Islet of Langerhans (tissue), 1 donor: Measurements from ENCODE around the gene AK5.
"Not testable (repeated sequence)": the region's sequence is repeated elsewhere in the genome, so short reads cannot be mapped to it uniquely, and the experiment has no call there.

Source experiments
- FAIRE-seq: peaks from one replicate; lab custom pipeline; 2011; peaks lifted over from hg19 to GRCh38; lab: Jason Lieb, UNC

The AK5 gene

DNA sequence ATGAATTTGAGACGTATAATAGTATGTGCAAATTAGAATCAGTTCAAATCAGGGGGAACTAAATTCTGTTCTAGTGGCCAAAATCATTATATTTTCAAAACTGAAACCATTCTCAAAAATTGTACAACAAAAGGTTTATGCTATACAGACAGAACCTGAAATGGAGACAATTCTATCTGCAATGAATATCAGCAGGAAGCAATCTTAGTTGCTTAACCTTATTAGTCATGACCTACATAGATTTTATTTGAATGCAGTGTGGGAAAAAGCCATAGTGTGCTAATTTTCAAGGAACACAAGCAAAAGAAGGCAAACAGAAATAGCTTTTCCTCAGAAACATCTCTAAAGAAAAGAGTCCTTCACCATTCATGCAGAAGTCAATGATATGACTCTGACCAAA lies 6.5 kb downstream of the AK5 start:
- no peak for FAIRE-seq

DNA sequence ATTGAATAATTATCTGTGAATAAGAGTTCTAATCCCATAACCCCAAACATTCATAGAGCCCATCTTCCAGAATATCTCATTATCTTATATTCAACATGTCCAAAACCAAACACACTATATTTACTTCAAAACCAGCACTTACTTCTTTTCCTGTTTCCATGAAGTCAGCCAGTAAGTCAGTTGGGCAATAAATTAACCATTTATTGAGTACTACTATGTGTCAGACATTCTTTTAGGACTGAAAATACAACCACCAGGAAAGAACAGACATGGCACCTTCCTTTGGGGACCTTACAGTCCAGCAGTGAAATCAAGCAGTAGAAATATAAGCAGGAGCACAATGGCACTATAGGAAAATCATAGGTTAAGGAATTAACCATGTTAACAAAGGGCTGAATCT lies 8.8 kb downstream of the AK5 start:
- FAIRE-seq = no peak

DNA sequence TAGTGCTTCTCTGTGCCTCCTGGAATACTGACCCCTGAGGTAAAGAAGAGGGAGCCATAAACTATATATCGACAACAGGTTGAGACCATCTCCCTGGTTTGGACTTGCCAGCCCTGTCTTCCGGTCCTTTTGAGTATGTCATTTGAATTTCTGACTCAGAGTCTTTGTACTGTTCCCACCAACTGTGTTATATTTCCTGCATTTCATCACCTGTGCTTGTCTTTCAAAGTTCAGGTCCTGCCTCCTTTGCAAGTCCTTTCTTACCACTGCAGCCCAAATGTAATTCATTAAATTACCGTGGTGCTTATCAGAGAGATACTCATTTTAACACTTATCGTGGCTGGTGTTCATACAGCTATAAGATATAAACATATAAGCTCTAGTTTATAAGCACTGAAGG lies 10.7 kb downstream of the AK5 start:
- no peak for FAIRE-seq

DNA sequence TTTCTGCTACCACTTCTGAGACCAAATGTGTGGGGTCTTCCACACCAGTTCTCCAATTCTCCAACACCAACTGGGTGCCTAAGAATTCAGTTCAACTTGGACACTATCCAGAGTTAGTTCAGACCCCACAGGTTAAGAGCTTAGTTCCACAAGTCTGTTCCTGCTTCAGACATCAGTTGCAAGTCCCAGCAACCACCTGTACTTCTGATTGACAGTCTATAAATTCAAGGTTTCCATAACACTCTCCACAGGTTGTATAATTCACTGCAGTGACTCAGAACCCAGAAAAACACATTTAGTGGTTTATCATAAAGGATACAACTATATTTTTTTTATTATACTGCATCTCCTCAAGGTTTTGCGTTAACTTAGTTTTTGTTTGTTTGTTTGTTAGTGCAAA lies 18.7 kb downstream of the AK5 start:
- FAIRE-seq = no peak

DNA sequence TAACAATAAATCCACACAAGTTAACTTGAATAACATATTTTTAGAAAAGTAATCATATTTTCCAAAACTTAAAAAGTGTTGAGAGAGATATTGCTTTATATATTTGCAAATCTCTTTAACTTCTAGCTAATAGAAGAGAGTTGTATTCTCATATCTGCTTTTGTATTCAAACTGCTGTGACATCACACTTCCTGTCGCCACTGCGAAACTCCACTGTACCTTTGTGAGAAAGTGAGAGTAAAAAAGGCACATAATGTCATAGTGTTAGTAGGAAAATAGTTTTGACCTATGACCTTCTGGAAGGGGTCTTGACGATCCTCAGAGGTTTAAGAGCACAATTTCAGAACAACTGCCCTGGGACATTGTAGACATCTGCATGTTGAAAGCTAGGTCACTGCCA lies 21.6 kb downstream of the AK5 start:
- FAIRE-seq = no peak

DNA sequence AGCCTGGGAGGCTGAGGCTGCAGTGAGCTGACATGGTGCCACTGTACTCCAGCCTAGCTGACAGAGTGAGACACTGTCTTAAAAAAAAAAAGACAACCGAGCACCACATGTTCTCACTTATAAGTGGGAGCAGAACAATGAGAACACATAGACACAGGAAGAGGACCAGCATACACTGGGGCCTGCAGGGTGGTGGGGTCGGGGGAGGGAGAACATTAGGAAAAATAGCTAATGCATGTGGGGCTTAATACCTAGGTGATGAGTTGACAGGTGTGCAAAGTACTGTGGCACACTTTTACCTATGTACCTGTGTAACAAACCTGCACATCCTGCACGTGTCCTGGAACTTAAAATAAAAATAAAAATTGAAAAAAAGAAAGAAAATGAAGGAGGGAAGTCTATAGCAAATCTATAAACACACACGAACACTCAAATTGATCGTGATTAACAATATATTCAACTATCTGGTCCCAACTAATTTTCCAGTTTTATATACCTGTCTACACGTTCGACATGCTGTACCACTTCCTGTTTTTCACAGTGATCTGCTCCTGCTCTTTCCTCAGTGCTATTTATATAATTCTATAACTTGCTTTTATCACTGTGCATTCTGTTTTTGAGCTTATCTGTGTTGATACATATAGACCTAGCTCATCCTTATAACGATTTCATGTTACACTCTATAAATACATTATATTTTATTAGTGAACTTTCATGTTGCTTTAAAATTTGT lies 27.2 kb downstream of the AK5 start:
- FAIRE-seq = no peak

DNA sequence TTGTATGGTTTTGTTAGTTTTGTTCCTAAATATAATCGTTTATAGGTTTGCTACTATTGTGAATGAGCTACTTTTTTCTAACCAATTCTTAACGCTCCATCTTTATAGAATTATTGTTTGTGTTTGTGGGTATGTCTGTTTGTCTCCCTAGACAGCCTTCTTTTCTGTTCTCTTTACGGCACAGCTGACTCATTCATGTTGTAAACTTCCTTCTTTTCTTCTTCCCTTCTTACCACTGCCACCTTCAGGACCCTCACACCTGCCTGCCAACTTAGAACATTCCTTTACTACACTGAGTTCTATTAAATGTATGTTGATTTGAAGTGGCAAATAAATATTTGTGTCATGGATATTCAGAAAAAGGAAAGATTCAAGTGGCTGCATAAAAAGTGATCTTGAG lies 29.1 kb downstream of the AK5 start:
- no peak for FAIRE-seq

DNA sequence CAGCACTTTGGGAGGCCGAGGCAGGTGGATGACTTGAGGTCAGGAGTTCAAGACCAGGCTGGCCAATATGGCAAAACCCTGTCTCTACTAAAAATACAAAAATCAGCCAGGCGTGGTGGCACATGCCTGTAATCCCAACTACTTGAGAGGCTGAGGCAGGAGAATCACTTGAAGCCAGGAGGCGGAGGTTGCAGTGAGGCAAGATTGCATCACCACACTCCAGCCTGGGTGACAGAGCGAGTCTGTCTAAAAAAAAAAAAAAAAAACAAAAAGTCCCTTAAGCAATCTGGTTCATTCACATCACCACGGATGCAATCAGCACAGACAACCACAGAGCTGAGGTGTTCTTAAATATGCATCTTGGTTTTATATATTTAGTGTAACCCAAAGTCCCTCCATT lies 30.5 kb downstream of the AK5 start:
- FAIRE-seq = not testable (repeated sequence)

DNA sequence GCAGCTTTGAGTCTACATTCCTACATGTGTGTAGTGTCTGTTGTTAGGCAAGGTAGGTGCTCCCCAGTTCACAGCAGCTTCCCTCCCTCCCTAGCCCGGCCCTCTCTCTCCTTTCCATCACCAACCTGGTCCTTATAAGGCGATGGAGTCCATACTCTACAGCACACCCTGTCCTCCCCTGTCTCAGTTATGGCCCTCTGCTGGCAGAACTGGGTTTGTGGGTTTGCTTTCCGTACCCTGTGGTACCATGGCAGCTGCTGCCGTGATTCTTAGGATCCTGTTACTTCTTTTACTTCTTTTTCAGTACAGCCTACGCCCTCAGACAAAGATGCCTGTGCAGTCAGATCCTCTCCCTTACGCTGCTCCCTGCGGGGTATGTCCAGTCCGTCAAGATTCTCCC lies 31.7 kb downstream of the AK5 start:
- no peak for FAIRE-seq

DNA sequence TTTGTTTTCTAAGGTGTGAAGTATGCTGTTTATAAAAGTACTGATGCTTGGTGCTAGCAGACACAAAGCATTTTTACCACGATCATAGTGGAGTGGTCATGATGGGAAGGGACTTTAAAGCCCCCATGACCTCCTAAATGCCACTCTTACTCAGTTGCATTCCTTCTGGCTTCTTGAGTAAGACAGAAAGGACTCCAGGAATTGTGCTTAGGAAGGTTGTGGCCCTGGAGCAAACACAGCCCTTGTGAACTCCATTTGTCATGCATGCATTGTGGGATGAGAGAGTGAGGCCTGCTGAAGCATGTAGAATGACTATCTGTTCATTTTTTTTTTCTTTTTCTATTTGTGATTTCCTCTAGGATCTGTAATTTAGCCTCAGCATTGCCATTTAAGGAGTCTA lies 34.2 kb downstream of the AK5 start:
- FAIRE-seq = no peak

DNA sequence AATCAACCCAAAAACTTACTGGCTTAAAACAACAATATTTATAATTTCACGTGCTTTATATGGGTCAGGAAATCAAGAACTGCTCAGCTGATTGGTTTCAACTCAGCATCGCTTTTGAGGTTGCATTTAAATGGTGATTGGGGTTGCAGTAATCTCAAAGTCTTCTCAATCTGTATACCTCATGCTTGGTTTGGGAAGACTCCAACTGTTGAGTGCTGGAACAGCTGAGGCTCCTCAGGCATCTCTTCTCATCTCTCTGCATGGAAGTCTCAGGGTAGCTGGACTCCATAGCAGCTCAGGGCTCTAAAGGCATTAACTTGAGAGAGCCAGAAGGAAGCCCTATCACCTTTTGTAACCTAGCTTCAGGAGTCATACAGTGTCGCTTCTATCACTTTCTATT lies 35.1 kb downstream of the AK5 start:
- no peak for FAIRE-seq

DNA sequence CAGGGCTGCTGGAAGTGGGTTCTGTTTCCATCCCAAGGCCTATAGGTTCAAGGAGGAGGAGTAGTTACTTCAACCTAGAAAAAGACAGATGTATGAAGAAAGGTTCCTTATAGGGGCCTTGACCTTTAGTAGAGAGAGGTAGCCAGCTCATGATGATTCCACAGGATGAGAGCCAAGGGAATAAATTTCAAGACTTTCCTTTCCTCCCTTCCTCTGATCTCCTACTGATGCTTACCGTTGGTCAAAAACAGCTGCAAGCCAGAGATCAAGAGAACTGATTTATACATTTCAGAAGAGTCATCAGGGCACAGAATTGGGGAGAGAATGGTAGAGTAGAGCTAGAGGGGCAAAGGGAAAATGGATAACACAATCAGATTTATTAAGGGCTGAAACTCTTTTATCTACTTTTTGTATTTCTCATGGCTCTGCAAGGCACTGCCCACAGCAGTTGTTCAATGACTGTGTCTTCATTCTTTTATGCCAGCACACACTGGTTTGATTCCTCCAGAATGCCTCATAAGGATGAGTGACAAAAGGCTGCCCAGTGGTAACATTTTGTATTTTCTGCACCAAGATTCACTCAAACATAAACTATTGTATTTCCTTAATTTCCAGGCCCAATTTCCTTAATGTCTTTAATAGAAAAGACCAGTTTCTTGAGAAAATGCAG lies 37.4 kb downstream of the AK5 start:
- no peak for FAIRE-seq

DNA sequence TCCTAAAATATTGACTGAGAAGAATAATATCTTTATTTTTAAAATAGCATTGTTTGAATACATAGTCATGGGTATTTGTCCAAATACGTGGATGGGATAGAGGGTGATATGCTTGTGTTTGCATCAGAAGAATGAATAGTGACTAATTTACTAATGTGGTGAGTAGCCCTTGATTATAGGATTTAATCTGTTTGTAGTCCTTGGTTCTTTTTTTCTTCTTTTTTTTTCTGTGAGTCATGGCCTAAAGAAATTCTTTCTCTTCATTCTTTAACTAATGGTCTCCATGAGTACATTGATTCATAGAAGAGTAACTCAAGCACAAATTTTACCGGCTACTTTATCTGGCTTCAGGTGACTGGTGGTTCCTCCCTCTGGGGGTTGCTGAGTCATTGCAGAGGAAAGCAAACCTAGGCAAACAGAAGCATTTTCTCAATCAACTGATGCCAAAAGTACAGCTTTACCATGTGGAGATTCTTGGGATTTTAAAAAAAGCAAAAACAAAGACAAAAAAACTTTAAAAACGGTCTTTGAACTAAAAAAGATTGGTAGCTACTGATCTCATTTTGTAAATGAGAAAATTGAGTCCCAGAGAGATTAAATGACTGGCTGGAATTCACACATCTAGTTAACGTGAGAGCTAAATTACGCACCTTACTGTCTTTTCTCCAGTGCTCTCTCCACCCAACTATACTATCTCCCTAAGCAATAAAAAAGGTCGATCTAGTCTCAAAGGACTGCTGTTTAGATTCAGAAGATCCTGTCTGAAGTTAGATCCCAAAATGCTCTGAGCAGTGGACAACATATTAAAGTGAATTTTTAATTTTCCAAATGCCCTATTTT lies 40.5 kb downstream of the AK5 start:
- FAIRE-seq = no peak

DNA sequence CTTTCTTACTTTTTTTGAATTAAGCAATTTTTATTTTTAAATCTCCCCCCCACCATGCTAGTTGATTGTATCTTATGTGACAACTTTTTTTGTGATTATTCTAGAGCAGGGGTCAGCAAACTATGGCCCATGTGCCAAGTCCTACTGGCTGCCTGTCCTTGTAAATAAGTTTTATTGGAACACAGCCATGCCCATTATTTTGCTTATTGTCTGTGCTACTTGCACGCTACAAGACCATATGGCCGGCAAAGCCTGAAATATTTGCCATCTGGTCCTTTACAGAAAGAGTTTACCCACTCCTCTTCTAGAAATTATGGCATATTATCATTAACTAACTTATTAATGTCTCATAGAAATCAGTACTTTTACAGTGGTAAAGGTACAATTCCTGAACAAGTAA lies 51.7 kb downstream of the AK5 start:
- no peak for FAIRE-seq

DNA sequence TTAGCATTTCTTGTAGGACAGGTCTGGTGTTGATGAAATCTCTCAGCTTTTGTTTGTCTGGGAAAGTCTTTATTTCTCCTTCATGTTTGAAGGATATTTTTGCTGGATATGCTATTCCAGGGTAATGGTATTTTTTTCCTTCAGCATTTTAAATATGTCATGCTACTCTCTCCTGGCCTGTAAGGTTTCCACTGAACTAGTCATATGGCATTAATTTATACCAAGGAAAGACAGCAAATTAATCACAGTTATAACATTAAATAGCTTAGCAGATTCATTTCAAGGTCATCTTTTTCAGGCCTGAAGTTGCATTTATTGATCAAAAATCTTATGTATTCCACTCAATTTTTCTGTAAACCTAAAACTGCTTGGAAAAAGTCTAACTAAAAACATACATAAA lies 54.9 kb downstream of the AK5 start:
- no peak for FAIRE-seq

DNA sequence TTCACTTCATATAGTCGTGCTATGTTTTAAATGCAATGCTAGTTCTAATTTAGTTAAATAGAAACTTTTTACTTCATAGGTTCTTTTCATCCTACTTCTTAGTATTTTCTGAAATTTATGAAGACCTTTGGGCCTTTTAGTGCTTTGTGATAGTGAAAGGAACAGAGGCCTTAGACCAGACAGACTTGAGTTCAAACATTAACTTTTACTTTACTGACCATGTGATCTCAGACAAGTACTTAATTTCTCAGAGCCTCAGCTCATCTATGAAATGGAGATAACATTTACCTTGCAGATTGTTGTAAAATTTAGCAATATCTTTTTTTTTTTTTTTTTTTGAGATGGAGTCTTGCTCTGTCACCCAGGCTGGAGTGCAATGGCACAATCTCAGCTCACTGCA lies 57.5 kb downstream of the AK5 start:
- FAIRE-seq = no peak

DNA sequence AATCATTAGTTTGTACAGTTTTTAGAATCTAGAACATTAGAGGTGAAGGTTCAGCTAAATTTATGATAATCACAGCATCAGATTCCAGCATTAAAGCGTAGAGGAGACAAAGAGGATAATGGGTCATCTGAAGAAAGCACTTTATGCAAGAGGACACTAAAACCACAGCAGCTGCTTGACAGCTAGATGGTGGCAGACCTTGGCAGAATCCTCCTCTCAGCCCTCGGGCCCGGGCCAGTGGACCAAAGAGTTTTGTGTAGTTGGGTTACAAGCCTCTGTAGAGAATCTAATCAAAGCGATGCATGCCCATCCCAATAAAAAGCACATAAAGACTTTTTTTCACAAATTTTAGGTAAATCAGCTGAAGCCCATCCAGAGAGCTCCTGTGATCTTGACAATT lies 59.4 kb downstream of the AK5 start:
- FAIRE-seq = no peak

DNA sequence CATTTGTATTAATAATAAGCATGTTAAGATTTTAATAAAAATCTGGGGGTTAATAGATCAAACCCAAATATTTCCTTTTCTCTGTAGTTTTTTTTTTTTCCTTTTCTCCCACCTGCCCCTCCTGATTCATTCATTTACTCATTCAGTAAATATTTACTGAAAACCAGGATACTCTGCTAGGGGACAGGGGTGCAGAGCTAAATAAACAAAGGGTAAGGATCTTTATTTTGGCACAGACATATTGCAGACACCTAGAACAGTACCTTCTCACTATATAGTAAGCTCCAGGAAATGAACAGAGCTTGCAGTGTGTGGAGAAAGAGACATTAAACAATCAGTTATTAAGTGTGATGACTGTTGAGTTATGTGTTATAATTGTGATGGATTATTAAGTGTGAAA lies 60.9 kb downstream of the AK5 start:
- FAIRE-seq = no peak

DNA sequence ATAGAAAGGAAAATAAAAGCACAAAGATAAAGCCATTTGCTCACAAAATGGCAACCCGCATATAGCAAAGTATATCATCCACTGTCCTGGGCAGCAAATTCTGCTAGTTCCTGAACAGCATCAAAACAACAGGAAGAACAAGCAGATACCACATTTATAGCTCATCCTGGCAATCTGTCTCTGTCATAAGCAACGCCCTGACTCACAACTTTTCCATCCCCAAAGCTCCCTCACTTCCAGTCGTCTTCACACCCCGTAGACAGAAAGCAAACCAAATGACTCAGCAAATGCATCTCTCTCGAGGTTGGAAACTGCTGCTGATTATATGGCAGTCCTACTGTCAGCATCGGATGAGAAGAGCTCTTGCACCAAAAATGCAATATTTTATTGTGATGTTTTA lies 65.8 kb downstream of the AK5 start:
- FAIRE-seq = no peak

DNA sequence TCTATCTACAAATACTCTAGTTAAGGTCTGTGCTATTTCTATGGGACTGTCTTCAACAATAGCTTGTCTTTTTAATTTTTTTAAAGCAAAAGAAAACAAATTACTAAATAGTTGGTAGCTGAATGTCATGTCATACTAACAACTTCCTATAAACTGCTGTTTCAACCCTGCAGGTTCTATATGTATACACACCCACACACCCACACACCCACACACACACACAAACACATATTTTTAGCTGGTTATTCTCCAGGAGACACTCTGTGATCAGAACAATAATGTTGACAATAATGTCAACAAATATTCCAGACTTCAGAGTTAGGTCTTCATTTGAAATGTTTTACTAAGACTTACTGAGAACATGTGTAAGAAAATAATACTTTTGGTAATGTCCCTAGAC lies 66.7 kb downstream of the AK5 start:
- no peak for FAIRE-seq

DNA sequence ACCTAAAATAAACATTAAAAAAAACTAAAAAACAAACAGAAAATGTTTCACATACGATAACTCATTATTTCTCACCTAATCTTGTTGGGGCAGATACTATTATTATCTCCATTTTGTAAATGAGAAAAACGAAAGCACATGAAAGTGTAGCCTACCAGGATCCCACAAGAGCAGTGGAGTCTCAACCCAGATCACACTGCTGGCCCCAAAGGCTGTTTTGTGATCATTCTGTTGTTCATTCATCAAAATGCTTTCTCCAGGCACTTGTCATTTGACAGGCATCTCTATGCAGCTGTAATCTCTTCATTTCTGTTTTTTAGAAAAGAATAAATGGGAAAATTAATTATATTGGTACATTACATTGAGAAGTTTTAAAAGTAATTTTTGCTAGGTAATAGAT lies 67.5 kb downstream of the AK5 start:
- FAIRE-seq = no peak

DNA sequence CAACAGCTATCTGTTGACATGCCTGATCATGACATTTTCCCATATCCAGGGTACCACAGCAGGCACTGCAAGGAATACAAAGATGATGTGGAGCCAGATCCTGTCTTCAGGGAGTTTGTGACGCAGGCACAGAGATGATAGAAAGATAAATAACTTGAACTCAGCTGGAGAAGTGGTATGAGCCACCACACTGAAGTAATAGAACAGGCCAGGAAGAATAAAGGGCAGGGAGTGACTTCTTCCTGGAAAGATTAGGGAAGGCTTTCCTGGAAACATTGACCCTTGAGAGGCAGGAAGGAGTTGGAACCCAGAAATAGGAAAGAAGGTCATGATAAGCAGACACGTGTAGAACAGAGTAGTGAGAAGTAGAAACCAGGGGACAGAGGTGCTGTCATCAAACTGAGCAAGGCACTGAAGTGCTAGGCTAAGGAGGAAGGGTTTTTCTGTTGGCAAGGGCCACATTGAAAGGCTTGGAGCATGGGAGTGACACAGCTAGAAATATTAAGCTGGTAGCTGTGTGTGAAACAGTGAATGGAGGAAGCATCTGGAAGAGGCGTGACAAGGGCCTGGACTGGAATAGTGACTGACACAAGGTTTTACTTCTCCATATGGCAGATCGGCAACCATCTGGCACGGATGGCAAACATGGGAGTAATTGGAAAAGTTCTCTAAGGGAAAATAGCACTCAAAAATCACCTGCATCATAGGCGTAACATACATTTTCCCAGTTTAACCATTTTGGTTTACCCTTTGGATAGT lies 68.4 kb downstream of the AK5 start:
- FAIRE-seq = no peak

DNA sequence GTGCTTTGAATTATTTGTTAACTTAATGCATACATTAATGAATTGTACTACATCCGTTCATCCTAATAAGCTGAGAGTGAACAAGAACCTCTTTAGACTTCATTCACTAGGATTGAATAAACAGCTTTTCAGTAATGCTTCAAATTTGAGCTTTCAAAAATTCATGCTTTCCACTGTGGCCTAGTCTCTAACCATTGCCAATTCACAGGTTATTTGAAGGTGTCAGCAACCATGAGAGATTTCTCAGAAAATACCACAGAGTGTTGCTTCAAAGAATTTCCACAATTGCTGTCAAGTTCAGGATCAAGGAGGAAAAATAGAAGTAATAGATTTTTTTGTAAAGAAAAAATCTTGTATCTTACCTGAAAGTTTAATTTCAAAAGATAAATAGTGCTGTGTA lies 72.7 kb downstream of the AK5 start:
- no peak for FAIRE-seq
